Spleen (tissue), 7 donors: ENCODE results near the gene DCAF5.
"Not testable (repeated sequence)": the region's sequence is repeated elsewhere in the genome, so short reads cannot be mapped to it uniquely, and the experiment has no call there.

Experiments used
- CTCF ChIP-seq, 11 experiments: fragments of 200-600 bp in 7 of 11; fragments of 450-650 bp in 4 of 11; sonication (generic) in 4 of 11; IDR thresholded peaks in 8 of 11; conservative IDR thresholded peaks in 3 of 11; 1 replicate in 7 of 11; 2 replicates in 4 of 11; pipeline versions ENCODE4 v1.4.0 to v1.8.0; 2016 to 2021; ENCODE audit warnings: antibody characterized with exemption in 11 of 11, inconsistent platforms in 4 of 11, mild to moderate bottlenecking in 1 of 11
- POLR2A ChIP-seq, 3 donors: fragments of 450-650 bp; IDR thresholded peaks; one replicate each; pipeline ENCODE4 v1.5.1; 2017; ENCODE audit warnings: antibody characterized with exemption in 3 of 3, mild to moderate bottlenecking in 1 of 3
- POLR2AphosphoS5 ChIP-seq, 3 donors: sonication (generic); formaldehyde crosslinking; IDR thresholded peaks; one replicate each; pipeline ENCODE4 v1.5.1; 2017; ENCODE audit warnings: antibody characterized with exemption in 3 of 3
- donor health status: DM: no; HTN: no; CAD: no; lungs with moderate emphysema.
- donor health status: DM: no; HTN: no; CAD: no.
- donor health status: DM: no; HTN: no; CAD: no.

GRCh38 chr14:69182580-69182979 is 29.7 kb upstream of the DCAF5 start:
- not testable (repeated sequence) for TF ChIP-seq CTCF (IDR thresholded peaks at IDR 0.05 in 8 of 11, conservative IDR thresholded peaks at IDR 0.05 in 3 of 11); POLR2AphosphoS5 (IDR thresholded peaks at IDR 0.05); POLR2A (IDR thresholded peaks at IDR 0.05)
